HCT116 (cell line): ENCODE measurements around the gene DLG4. TPM values are rescaled to one million over a fixed set of nuclear protein-coding genes. Genes with fewer than 3 reads are reported as not detected.

Source experiments
- ATAC-seq: fragments of 200-7000 bp; cut with Tn5 transposase; 2 replicates; pipeline ENCODE4 v1.9.1; 2020; ENCODE audit warnings: mild to moderate bottlenecking, moderate library complexity
- BruUV-seq: library from RNA; stranded (reverse); fragments of 400-500 nt; replicated peaks from 2 replicates; lab custom pipeline; 2021; lab: Mats Ljungman, UMichigan
- CTCF ChIA-PET: fragments of 300-600 bp; sonication (Branson Sonifier 250); formaldehyde crosslinking; loops from one replicate; lab custom pipeline; 2021; ENCODE audit warnings: antibody characterized with exemption; lab: Charles Lee
- POLR2A ChIA-PET: fragments of 300-600, 350-600 bp; sonication (Branson Sonifier 250); formaldehyde crosslinking; loops from one replicate; lab custom pipeline; 2021; ENCODE audit warnings: antibody characterized with exemption; lab: Charles Lee
- RAD21 ChIA-PET, 2 experiments: fragments of 300-600 bp; sonication (Branson Sonifier 250); formaldehyde crosslinking; loops; one replicate each; lab custom pipeline; 2023; ENCODE audit warnings: low total read pairs in 2 of 2; ENCODE audit not compliant: uncharacterized antibody in 2 of 2, unreplicated experiment in 2 of 2, low non-redundant PET in 1 of 2; lab: Charles Lee
- DNase-seq: peaks from one replicate; pipeline ENCODE4 v3.0.0-alpha.2; 2010; ENCODE audit warnings: low read depth, low spot score
- H2AFZ ChIP-seq: fragments of 200-600 bp; shearing (Covaris generic), sonication (generic); 2 replicates; pipeline ENCODE4 v1.6.1; 2017; ENCODE audit warnings: low read depth, mixed run types, mixed read lengths, antibody characterized with exemption, low read length; ENCODE audit not compliant: poor library complexity, severe bottlenecking
- H3K27ac ChIP-seq: 2 replicates; pipeline ENCODE4 v1.5.1; 2012; ENCODE audit warnings: low read depth, low read length
- H3K27me3 ChIP-seq: fragments of 200-600 bp; sonication (generic); 2 replicates; pipeline ENCODE4 v1.6.1; 2016; ENCODE audit warnings: mixed run types, low read length, mixed read lengths; ENCODE audit not compliant: insufficient read depth
- H3K36me3 ChIP-seq, 2 experiments: fragments of 200-500 bp in 1 of 2; fragments of 200-600 bp in 1 of 2; sonication (Bioruptor generic) in 1 of 2; sonication (generic) in 1 of 2; 2 replicates each; pipeline versions ENCODE4 v1.5.1 to v1.6.1; 2014 to 2016; ENCODE audit warnings: low read length in 2 of 2, inconsistent platforms in 1 of 2, mixed read lengths in 1 of 2, mixed run types in 1 of 2; ENCODE audit not compliant: insufficient read depth in 2 of 2, control insufficient read depth in 1 of 2
- H3K4me1 ChIP-seq, 2 experiments: fragments of 200-600 bp in 1 of 2; sonication (generic) in 1 of 2; 2 replicates each; pipeline versions ENCODE4 v1.5.1 to v1.6.1; 2012 to 2017; ENCODE audit warnings: low read length in 2 of 2, inconsistent platforms in 1 of 2, mild to moderate bottlenecking in 1 of 2, mixed read lengths in 1 of 2, mixed run types in 1 of 2, moderate library complexity in 1 of 2; ENCODE audit not compliant: insufficient read depth in 2 of 2, control insufficient read depth in 1 of 2
- H3K4me2 ChIP-seq: fragments of 200-600 bp; sonication (generic); 2 replicates; pipeline ENCODE4 v1.6.1; 2017; ENCODE audit warnings: mixed run types, low read length, mixed read lengths
- H3K4me3 ChIP-seq, 2 experiments: fragments of 200-600 bp in 1 of 2; sonication (generic) in 1 of 2; replicated peaks in 1 of 2; 2 replicates each; pipeline ENCODE4 v1.5.1; 2011 to 2016; ENCODE audit warnings: low read length in 2 of 2, control low read depth in 1 of 2, low read depth in 1 of 2, mild to moderate bottlenecking in 1 of 2, mixed read lengths in 1 of 2, mixed run types in 1 of 2
- H3K79me2 ChIP-seq: fragments of 200-600 bp; sonication (generic); 2 replicates; pipeline ENCODE4 v1.6.1; 2017; ENCODE audit warnings: mild to moderate bottlenecking, mixed run types, low read length, moderate library complexity, mixed read lengths; ENCODE audit not compliant: insufficient read depth
- H3K9ac ChIP-seq: fragments of 200-600 bp; sonication (generic); 2 replicates; pipeline ENCODE4 v1.6.1; 2016; ENCODE audit warnings: low read length, mixed read lengths
- H3K9me2 ChIP-seq: fragments of 200-600 bp; sonication (generic), shearing (Covaris generic); 2 replicates; pipeline ENCODE4 v1.6.1; 2017; ENCODE audit warnings: mixed run types, mild to moderate bottlenecking, moderate library complexity; ENCODE audit not compliant: insufficient read depth
- H3K9me3 ChIP-seq, 2 experiments: fragments of 200-500 bp in 1 of 2; fragments of 200-600 bp in 1 of 2; sonication (Bioruptor generic) in 1 of 2; sonication (generic) in 1 of 2; 2 replicates each; pipeline ENCODE4 v1.6.1; 2014 to 2017; ENCODE audit warnings: low read length in 2 of 2, mixed read lengths in 2 of 2, inconsistent platforms in 1 of 2, low read depth in 1 of 2, mild to moderate bottlenecking in 1 of 2, mixed run types in 1 of 2, moderate library complexity in 1 of 2; ENCODE audit not compliant: control insufficient read depth in 1 of 2, insufficient read depth in 1 of 2
- H4K20me1 ChIP-seq: fragments of 200-600 bp; sonication (generic), shearing (Covaris generic); 2 replicates; pipeline ENCODE4 v1.6.1; 2017; ENCODE audit warnings: mixed run types, mild to moderate bottlenecking, moderate library complexity; ENCODE audit not compliant: insufficient read depth
- CBX3 ChIP-seq: IDR thresholded peaks from 2 replicates; pipeline ENCODE4 v1.6.1; 2012; ENCODE audit warnings: low read depth
- CTCF ChIP-seq, 3 experiments: fragments of 200-600 bp in 1 of 3; sonication (generic) in 1 of 3; IDR thresholded peaks in 2 of 3; conservative IDR thresholded peaks in 1 of 3; 2 replicates each; pipeline ENCODE4 v1.5.1; 2012 to 2017; ENCODE audit warnings: low read depth in 2 of 3, low read length in 2 of 3, antibody characterized with exemption in 1 of 3, borderline replicate concordance in 1 of 3, control low read depth in 1 of 3, mild to moderate bottlenecking in 1 of 3, mixed read lengths in 1 of 3, mixed run types in 1 of 3, moderate library complexity in 1 of 3; ENCODE audit not compliant: insufficient read depth in 1 of 3
- EGR1 ChIP-seq: IDR thresholded peaks from 2 replicates; pipeline ENCODE4 v1.6.1; 2012; ENCODE audit warnings: low read depth
- EZH2 ChIP-seq: fragments of 200-600 bp; sonication (generic); IDR thresholded peaks from 2 replicates; pipeline ENCODE4 v1.6.1; 2017; ENCODE audit warnings: antibody characterized with exemption, mixed run types
- EZH2phosphoT487 ChIP-seq: fragments of 200-600 bp; IDR thresholded peaks from 2 replicates; pipeline ENCODE4 v1.6.1; 2018; ENCODE audit warnings: antibody characterized with exemption, borderline replicate concordance
- JUND ChIP-seq: IDR thresholded peaks from 2 replicates; pipeline ENCODE4 v1.6.1; 2012
- MAX ChIP-seq: IDR thresholded peaks from 2 replicates; pipeline ENCODE4 v1.6.1; 2012
- POLR2A ChIP-seq: IDR thresholded peaks from 2 replicates; pipeline ENCODE4 v1.7.0; 2011; ENCODE audit warnings: borderline replicate concordance; ENCODE audit not compliant: insufficient read depth, insufficient read length; ENCODE audit errors: extremely low read depth
- POLR2AphosphoS5 ChIP-seq: IDR thresholded peaks from 2 replicates; pipeline ENCODE4 v1.6.1; 2011; ENCODE audit warnings: mild to moderate bottlenecking, low read depth, low read length, moderate library complexity
- SIN3A ChIP-seq: IDR thresholded peaks from 2 replicates; pipeline ENCODE4 v1.6.1; 2012; ENCODE audit warnings: low read depth
- SP1 ChIP-seq: IDR thresholded peaks from 2 replicates; pipeline ENCODE4 v1.6.1; 2012; ENCODE audit warnings: low read depth
- TCF7L2 ChIP-seq: IDR thresholded peaks from 2 replicates; pipeline ENCODE4 v1.7.0; 2011; ENCODE audit warnings: borderline replicate concordance, inconsistent platforms; ENCODE audit not compliant: insufficient read depth, insufficient read length; ENCODE audit errors: extremely low read depth
- YY1 ChIP-seq: IDR thresholded peaks from 2 replicates; pipeline ENCODE4 v1.6.1; 2011; ENCODE audit warnings: low read length, low read depth, moderate library complexity, mild to moderate bottlenecking; ENCODE audit not compliant: insufficient replicate concordance; ENCODE audit errors: extremely low read depth
- ZNF274 ChIP-seq: fragments of 200-500 bp; sonication (Bioruptor generic); IDR thresholded peaks from 2 replicates; pipeline ENCODE4 v1.6.1; 2014; ENCODE audit warnings: mild to moderate bottlenecking, low read depth, low read length, inconsistent platforms
- intact Hi-C: fragments of 100-400 bp; cut with micrococcal nuclease; formaldehyde crosslinking; loops from 2 replicates; pipeline ENCODE4 v1.10.0; 2022
- total RNA-seq: library from RNA; stranded (reverse); gene quantifications from one replicate; pipeline ENCODE4 v1.2.1, GENCODE V29; 2021; ENCODE audit not compliant: unreplicated experiment

DLG4 gene
- total RNA-seq, 1 experiment from 2014 or later, result 15.0 TPM

GRCh38 chr17:7262192-7262934 lies 42.7 kb upstream of the DLG4 start, which contains the start of gene CLDN7:
Gene CLDN7 (minus strand): TSS chr17:7262478. CDS start chr17:7262043, 435 bp downstream.
- Histone ChIP-seq H3K9me2 (no peaks in the 10 kb centered on the region), H3K79me2 (peaks cover 48% of the 10 kb centered on the region), H3K4me1 (peaks cover 42 to 70% of the 10 kb centered on the region in 2 experiments), H3K9ac (peak within 1 kb of the TSS; percentile 99), H2AFZ (no peak within 1 kb of the TSS), H3K36me3 (peaks cover 9 to 21% of the 10 kb centered on the region in 2 experiments), H3K27ac (peak within 1 kb of the TSS; percentile 94), H3K9me3 (no peaks in the 10 kb centered on the region), H4K20me1 (peaks cover 5% of the 10 kb centered on the region; the same call in 1 of the 2 replicates), H3K4me2 (peak within 1 kb of the TSS; percentile 90), H3K4me3 (peak within 1 kb of the TSS; percentile 98 to 99), H3K27me3 (no peaks in the 10 kb centered on the region)
- BruUV-seq, result no TSS peak
- ChIA-PET RAD21 (no interaction called here), POLR2A (interaction anchor here (1.1 to 1.6 kb wide), 3 partner anchors 18 to 72 kb away, joined by 3 to 7 read pairs (median 6); partner anchors contain the start of gene SLC2A4), CTCF (no interaction called here)
- DNase-seq (peak; percentile 93), ATAC-seq (peak; percentile 62)
- intact Hi-C loops, result loop anchor here (1.0 to 10.0 kb wide), 4 partner anchors 10 to 172 kb away; partner anchors contain the start of genes ELP5, FGF11, SLC2A4 and TMEM102
- TF ChIP-seq TCF7L2 (no peak), EGR1 (peak; percentile 78), CTCF (IDR thresholded peaks at IDR 0.05 in 2 of 3, conservative IDR thresholded peaks at IDR 0.05 in 1 of 3; ENCODE audit: borderline replicate concordance in 1 of 3, insufficient read depth in 1 of 3, low read depth in 2 of 3, low read length in 2 of 3) (peak in 2 of 3 experiments; percentile 25 to 42; a peak in 2 of 6 replicates), MAX (peak; percentile 86), EZH2phosphoT487 (no peak), POLR2AphosphoS5 (peak; percentile 100), SP1 (peak; percentile 88), POLR2A (peak; percentile 96), ZNF274 (no peak), CBX3 (no peak), EZH2 (no peak), YY1 (peak; percentile 25), SIN3A (peak; percentile 98), JUND (peak; percentile 55)
